T1000 (cell line): ENCODE results near the gene ALPI.
"Not testable (repeated sequence)": the region's sequence is repeated elsewhere in the genome, so short reads cannot be mapped to it uniquely, and the experiment has no call there.

Experiments
- DNase-seq: peaks from one replicate; lab custom pipeline; 2025; ENCODE audit warnings: mixed read lengths; lab: John Stamatoyannopoulos, UW

Gene ALPI

DNA sequence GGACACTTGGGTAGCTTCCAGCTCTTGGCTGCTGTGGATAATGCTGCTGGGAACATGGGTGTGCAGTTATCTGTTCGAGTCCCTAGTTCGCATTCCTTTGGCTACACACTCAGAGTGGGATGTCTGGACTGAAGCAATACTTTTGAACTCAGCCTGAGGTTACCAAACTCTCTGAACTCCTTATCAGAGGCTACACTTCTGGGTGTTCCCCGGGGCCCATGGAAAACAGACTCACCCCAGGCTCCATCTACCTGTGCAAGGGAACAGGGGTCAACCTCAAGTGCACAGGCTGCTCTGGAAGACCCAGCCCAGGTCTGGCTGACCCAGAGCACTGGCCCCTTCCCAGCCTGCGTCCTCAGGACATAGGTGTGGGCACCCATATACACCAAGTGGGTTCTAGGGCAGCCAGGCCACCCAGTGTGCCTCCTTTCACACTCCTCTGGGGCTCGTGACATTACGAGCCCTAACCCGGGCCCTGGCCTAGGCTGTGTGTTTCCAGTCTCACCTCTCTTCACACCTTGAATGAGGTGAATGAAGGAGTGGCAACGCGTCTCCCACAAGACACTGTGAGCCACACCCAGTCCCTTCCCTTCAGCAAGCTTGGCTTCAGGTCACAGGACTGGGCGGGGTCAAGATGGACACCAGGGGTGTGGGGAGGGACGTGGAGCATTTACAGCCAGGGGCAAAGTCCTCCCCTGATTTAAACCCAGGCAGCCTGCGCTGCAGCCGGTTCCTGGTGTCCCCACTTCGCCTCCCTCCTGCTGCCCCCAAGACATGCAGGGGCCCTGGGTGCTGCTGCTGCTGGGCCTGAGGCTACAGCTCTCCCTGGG, at the start of gene ALPI:
ALPI (plus strand) TSS at position 728 of the 830 bp plus-strand sequence; CDS start at position 775, 47 bp downstream.
- DNase-seq = no peak

DNA sequence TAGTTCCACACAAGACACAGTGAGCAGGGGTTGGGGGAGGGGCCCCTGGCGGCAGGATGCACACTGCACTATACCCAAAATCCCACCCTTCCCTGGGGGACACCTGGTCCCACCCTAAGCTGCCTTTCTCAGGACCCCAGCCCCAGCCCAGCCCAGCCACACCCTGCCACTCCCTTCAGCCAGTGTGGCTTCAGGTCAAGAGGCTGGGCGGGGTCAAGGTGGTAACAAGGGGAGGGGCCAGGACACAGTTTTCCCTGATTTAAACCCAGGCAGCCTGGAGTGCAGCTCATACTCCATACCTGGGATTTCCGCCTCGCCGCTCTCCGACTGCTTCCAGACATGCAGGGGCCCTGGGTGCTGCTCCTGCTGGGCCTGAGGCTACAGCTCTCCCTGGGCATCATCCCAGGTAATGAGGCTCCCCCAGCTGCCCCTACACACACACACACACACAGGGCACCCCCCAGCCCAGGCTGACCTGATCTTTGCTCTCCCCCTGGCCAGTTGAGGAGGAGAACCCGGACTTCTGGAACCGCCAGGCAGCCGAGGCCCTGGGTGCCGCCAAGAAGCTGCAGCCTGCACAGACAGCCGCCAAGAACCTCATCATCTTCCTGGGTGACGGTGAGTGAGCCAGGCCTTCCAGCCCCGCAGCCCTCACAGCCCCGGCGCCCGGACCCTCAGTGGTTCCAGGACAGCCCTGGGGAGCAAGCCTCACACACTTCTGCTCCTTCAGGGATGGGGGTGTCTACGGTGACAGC, 49.2 kb upstream of the ALPI start, which contains the start of gene ALPG:
ALPG (plus strand) TSS at position 289 of the 755 bp plus-strand sequence; CDS start at position 340, 51 bp downstream.
- DNase-seq = no peak

DNA sequence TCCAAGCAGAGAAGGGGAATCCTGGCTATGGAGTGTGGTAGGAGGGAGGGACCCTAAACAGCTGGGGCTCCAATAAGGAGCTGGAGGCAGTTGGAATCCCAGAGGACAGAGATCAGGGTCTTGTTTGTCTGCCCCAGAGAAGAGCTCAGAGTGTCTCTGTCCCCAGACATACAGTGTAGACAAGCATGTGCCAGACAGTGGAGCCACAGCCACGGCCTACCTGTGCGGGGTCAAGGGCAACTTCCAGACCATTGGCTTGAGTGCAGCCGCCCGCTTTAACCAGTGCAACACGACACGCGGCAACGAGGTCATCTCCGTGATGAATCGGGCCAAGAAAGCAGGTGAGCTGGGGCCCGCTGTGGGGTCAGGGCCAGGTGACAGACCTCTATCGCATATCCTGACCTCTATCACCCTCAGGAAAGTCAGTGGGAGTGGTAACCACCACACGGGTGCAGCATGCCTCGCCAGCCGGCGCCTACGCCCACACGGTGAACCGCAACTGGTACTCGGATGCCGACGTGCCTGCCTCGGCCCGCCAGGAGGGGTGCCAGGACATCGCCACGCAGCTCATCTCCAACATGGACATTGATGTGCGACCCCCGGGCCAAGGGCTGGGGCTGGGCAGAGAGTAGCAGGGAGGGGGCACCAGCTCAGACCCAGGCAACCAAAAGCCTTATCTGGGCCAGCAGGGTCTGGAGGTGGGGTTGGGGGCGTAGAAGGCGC, 48.4 kb upstream of the ALPI start:
- DNase-seq = not testable (repeated sequence)

DNA sequence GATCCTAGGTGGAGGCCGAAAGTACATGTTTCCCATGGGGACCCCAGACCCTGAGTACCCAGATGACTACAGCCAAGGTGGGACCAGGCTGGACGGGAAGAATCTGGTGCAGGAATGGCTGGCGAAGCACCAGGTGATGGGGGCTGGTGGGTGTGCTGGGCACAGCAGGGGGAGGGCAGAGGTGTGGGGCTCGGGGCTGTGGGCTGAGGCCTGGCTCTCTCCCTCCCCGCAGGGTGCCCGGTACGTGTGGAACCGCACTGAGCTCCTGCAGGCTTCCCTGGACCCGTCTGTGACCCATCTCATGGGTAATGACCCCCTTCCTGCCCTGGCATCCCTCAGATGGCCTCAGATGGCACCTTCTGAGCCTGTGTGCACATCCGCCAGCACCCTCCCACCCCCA, 47.7 kb upstream of the ALPI start:
- DNase-seq = not testable (repeated sequence)

DNA sequence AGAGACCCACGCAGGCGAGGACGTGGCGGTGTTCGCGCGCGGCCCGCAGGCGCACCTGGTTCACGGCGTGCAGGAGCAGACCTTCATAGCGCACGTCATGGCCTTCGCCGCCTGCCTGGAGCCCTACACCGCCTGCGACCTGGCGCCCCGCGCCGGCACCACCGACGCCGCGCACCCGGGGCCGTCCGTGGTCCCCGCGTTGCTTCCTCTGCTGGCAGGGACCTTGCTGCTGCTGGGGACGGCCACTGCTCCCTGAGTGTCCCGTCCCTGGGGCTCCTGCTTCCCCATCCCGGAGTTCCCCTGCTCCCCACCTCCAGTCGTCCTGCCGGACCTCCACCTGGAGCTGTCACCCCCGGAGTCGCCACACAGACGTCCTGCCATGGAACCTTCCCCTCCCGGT, 46.3 kb upstream of the ALPI start:
- DNase-seq = not testable (repeated sequence)

DNA sequence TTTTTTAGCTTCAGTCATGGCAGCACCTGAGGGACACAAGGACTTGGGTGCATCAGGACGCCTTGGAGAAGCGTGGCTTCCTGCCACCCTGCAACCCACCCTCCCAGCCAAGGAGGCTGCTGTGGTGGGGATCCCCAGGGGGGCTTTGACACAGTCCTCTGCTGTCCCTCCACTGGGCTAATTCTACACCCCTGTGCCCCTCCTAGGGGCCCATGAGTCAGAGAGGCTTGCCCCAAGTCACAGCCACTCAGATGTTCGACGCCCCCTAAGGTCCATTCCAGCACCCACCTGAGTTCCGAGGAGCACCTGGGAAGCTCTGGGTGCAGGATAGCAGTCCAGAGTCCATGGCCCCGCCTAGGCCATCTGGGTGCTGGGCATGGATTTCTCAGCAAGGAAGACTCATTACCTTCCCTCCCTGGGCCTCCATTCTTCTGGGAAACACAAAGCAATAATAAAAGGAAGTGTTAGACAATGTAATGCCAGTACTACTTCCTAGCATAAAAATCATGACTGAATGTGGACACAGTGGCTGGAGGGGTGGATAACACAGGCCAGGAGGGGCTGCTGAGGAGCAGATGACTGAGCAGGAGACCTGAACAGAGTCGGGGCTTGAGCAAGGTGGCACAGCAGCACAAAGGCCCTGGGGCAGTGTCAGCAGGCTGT, 45.6 kb upstream of the ALPI start:
- no peak for DNase-seq

DNA sequence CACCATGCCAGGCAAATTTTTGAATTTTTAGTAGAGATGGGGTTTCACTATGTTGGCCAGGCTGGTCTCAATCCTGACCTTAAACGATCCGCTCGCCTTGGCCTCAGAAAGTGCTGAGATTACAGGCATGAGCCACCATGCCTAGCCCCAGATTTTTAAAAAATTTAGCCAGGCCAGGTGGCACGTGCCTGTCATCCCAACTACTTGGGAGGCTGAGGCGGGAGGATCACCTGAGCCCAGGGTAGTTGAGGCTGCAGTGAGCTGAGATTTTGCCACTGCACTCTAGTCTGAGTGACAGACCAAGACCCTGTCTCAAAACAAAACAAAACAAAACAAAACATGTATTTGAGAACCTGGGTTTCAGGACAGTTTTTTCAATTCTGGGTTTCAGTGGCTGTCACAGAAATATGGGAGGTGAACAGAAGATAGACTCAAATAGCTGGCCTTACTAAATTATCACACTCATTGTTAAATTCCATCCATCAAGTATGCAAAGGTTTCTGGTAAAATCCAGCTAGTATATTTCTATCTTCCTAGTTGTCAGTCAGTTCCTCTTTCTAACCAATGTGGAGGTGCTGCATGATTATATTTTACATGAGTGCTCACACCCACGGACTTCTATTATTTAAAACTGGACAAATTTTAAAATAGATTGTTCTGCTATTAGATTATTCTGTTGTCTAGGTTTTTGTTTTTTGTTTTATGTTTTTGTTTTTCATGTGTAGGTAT, 43.9 kb upstream of the ALPI start:
- DNase-seq = no peak

DNA sequence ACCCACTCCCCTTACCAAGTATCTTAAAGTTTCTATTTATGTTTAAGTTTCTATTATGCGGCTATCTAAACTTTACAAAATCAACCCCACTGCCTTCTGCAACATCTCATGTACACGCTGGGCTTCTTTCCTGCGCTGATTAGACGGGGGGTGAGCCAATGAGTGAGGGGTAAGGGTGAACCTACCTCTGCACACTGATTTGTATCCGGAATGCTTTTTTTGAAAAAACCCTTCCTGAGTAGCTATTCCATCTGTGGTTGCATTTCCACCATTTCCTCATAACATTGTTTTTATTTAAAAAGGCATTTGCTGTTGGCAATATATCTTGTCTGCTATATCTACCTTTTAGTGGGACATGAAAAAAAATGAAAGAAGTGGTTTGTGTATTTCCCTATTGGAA, 43.0 kb upstream of the ALPI start:
- DNase-seq = no peak

DNA sequence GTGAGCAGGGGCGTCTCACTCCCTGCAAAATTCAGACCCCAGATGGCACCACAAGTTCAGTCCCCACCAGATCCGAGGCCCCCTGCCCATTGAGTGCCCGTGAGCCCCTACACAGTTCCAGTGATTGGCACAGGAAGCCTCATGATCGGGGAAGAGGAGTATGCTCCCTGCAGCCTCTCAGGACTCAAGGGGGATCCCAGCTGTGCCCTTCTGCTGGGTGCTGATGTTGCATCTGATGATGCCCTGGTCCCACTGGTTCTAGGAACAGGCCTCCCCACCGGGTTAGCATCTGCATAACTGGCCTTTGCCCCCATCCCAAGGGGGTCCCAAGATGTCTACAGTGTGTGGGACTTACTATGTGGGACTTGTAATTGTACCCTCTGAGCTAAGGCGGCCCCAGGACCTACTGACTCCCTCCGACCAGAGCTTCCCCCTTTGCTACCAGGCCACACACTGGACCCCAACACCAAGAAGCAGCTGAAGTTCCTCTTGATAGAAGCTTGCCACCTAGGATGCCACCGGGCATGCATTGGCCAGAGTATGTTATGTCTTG, 40.7 kb upstream of the ALPI start:
- DNase-seq = no peak

DNA sequence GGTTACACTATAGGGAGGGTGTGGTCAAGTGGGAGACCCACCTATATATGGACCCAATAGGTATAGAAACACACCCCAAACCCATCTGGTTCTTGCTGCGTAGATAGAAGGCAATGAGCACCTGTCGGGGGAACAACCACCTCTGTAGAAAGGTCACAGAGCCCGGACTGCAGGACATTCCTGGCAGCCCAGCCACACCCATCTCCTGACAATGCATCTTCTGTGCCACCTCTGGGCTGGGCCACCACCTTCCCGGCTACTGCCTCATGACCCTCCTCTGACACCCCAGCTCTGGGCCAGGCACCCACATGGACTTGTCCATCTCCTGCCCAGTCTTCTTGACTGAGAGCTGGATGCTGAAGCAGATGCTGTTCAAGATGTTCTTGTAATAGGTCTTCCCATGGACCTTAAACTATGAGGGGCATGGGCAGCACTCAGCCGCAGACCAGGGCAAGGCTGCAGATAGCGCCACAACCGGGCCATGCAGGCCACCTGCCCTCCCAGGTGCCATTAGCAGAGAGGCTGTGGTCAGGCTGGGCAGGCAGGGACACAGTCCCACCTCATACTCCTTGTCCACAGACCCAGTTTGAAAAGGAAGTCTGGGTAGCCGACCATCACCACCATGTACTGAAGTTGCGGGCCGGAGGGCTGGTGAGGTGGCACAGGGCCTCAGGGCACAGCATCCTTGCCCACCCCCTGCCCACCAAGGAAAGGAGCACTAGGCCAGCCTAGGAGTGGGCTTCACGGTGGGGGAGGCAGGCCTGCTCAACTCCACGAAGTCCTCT, 40.0 kb upstream of the ALPI start:
- DNase-seq = no peak

DNA sequence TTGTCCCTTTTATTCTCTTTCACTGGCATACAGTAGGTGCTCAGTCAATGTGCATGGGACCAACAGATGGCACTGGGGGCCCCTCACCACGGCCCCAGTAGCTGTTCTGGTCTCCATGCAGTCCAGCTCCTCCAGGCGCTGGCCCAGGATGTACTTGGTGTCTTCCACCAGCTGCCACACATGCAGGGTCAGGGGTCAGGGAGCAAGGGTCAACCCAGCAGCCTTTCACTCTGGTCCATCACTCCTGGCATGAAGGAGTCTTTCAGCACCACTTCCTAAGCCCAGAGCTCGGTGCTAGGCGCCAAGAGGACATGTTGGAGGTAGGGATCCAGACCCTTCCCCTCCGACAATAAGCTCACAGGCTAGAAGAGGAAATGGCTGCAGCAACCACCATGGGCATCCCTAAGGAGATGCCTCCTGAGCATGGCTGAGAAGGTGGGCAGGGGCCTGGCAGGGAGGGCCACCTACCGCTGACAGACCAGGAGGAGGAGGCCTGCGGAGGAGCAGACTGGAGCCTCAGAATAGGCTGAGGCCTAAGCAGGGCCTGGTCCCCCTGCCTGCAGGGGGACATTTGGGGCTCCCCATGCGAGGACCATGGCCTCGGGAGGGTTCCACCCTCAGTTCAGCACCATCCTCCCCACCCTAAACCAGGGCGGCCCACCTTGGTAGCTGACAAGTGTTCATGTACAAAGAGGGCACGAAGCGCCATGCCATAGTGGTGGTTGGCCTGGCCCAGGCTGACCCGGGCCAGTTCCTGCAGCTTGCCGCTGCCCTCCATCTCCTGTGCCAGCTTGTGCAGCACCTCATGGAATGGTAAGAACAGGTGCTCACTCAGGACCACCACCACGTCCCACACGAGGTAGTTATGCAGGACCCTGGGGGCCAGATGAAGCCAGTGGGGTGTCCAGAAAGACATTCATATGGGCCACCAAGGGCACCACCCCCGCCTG, 39.2 kb upstream of the ALPI start:
- no peak for DNase-seq

DNA sequence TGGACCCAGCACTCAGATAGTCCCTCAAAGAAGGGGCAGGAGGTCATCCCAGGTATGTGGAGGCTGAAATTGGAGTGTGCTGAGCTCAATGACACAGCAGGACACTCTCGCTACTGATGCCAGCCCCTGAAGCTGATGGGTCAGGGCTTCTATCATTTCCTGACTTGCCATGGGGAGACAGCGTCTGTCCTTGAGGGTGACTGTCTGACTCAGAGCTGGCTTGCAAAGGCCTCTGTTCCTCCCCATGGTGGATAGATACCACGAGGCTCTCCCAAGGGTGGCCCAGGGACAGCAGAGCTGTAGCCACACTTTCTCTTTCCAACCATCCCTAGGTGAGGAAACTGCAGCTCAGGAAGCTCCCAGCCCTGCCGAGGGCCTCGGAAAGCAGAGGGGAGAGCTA, 38.5 kb upstream of the ALPI start:
- DNase-seq = no peak

DNA sequence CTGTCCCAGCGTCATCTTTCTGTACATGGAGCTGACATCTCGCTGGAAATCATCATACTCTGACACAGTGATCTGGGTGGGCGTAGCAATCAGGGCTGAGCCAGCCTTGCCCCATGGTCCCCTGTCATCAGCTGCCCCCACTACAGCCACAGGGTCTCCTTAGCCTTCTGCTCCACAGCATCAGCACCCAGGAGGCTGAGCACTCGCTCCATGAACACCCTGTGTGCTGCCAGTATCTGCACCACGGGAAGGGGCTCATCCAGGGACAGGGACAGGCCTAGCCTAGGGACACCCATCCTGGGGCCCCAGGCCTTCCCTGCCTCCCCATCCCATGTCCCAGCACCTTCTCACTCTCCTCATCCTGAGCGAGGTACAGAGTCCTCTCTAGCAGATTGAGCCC, 37.9 kb upstream of the ALPI start:
- DNase-seq = no peak

DNA sequence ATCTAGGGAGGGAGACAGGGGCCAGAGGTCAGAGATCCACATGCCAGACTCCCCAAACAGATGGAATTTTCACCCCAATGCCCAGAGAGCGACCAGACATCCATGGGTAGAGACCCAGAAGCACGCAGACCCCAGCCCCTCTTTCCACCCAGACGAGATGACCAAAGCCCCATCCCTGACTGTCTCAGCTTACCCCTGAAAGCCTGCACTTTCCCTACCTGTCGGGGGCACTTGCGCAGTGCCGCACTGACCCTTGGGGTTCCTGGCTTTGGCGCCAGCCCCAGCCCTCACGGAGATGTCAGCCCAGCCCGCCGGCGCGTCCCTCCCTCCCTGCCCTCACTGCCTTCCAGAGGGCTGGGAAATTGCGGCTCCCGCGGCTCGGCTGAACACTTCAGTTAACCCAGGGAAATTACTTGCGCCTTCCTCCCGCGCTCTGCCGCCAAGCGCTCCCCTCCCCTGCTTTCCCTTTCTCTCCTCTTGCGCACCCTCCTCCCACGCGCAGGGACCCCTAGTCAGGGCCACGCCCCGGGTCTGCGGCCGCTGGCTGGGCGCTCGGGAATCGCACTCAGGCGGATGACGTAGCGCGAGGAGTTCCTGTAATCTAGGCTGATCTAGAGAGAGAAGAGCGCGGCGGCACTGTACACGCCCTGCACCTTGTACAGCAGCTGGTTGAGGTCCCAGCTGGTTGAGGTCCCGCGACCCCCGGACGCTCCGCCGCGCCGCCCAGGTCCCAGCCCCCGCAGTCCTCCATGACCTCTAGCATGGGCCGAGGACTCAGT, 37.3 kb upstream of the ALPI start:
- no peak for DNase-seq

DNA sequence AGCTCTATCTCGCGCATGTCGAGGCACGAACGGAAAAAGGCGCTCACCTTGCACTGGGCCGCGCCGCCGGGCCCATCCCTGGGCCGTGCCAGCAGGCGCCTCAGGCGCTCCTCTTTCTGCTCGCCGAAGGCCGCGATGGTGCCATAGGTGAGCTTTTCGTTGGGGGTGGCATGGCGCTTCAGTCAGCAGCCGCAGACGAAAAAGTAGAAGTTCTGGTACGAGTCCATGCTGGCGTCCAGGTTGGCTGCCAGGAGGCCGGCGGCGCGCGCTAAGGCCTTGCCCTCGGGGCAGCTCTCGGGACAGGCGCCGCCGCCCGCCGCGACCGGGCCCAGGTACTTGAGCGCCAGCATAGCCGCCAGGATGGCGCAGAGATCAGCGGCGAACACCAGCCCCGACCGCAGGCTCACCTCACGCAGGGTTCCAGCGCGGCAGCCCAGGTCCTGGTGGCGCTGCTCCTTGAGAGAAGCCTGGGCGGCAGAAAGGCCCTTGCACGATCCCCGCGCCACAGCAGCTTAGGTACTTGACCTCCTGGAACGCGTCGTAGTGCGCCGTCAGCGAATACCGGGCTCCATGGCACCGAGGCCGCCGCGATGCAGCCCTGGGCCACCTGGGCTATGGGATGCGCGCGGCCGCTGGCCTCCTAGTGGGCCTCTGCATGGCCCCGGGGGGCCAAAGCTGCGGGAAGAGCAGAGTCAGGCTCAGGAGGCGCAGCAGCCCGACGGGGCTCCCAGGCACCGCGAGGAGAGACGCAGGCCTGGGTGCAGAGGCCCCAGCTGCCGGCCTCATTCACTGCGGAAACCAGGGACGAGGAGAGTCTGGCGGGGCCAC, 36.5 kb upstream of the ALPI start:
- DNase-seq = no peak

DNA sequence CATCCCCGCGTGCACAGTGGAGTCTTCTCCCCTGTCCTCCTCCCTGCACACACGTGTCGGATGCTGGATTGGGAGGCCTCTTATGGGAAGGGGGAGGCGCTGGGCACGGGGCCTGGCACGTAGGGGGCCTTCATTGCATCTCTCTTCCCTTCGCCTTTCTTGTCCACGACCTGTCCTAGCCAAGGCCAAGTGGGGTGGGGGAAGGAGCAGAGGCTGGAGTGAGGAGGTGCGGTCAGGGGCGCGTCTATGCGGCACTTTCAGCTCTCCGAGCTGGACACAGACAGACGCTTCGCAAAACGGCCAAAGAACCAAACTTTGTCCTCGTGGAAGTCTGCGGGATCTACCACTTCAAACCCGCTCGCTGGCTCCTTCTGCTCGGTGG, 35.9 kb upstream of the ALPI start:
- DNase-seq = no peak

DNA sequence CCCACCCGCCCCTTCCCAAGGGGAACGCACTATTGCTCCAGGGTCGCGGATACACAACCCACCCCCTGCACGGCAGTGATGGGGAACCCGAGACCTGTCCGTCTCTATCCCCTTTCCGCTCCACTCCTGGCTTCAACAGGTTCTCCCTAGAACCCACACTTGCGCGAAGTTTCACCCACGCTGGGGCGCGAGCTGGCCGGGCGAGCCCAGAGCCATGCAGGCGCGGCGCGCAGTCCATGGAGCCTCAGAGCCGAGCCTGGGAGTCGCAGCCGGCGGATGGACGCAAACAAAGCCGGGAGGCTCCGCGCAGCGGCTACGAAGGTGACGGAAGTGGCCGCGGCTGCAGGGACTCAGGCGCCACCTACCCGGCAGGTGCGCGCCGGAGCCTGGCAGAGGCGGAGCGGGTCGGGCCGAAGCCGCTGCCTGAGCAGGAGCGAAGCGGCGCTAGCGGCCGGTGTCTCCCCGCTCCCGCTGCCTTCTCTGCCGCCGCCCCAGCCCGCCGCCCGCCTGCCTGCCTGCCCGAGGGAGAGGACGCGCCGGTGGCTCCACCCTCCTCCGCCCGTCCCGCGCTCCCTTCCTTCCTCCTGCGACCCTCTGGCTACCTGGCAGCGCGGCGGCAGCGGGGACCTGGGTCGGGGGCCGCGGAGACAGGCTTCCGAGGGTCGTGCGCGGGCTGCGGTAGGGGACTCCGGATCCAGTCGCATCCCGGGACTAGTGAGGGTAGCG, 35.3 kb upstream of the ALPI start:
- DNase-seq = no peak
